ENCODE data around the gene SEC62.
"Not testable (repeated sequence)": the region's sequence is repeated elsewhere in the genome, so short reads cannot be mapped to it uniquely, and the experiment has no call there.

Gene SEC62

DNA sequence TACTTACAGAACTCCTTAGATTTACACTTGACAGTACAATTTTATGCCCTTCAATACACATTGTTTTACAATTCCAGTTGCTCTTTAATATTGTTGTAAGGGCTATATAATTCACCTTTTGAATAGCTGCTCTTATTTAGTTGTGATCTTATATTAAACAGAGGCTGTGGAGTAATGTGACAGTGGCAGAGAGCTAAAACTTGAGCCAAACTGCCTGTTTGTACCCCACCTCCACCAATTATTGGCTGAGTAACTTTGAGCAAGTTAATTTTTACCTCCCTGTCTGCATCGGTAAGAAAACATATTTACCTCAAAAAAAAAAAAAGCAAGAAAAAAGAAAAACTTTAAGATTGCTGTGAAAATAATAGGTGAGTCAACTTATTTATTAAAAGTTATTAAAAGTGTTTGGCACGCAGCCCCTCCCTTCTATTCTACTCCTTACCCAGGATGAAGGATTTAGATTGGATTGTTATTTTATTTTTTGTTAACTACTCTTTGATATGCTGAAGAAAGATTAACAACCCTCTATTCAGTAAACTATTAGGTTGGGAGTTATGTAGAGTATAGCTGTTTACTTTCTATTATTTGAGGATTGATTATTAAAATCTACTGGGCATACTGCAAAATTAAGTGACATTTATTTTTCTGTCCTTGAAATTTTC is 1.7 kb downstream of the SEC62 start:
- no peak for DNase-seq

DNA sequence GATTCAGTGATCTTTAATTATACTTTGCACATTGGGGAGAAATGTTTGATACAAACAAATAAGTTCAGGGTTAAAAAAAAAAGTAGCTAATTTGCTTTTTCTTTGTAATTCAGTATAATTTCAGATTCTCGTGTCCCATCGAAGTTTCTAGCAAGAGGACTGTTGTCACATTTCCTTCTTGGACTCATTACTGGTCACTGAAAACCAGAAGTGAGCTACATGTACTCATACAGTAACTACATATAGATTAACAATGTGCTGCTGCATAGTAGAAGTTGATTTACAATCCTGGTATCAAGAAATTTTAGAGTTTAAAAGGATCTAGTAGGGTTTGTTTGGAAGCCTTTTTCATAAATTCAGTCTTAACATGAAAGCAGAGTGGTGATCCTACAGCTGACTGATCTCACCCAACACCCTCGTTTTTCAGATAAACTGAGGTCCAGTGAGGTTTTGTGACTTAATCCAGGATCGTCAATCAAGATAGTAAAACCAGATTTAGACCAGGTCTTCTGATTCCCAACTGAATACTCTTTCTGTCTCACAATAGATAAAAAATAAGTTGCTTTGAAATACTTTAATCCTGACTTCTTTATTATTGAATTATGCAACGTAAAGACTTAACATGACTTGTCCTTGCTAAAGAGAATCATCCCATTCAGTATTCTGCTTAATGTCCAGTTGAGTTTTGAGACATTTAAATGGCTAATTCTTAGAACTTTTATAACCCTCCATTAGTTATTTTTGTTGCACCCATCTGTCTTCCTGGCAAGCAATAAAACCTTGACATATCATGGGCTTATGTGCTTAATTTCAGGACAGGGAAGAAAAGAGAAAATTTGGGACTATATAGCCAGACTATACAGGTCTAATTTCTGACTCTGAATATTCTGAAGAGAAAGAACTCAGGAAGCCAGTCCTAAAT is 2.8 kb downstream of the SEC62 start:
- DNase-seq = no peak

DNA sequence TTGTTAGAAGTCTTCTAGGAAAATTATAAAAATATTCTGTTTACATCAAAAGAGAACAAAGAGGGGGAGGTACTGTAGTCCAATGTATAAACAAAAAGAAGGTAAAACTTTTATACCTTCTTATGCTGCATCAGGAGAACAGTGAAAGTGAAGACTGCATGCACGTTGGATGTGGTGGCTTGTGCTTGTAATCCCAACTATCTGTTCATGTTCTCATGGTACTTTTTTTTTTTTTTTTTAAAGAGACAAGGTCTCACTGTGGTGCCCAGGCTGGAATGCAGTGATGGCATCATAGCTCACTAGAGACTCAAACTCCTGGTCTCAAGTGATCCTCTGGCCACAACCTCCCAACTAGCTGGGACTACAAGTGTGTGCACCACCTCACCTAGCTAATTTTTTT is 4.2 kb downstream of the SEC62 start:
- DNase-seq = no peak

DNA sequence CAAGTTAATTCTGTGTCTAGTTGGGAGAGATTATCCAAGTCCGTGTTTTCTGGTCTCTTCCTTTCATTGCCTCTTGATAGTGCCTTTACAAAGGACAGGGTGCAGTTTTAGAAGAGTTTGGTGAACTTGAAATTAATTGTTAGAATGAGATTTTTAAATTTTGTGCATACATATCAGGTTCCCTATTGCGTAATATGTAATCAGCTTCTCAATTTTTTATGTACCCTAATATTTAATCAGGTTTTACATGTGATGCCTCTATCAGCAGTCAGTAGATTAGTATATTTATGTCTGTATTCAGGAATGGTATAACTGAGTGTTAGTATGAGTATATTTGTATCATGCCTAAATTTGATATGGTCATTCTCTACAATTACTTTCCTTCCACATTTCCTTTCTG is 4.9 kb downstream of the SEC62 start:
- no peak for DNase-seq

DNA sequence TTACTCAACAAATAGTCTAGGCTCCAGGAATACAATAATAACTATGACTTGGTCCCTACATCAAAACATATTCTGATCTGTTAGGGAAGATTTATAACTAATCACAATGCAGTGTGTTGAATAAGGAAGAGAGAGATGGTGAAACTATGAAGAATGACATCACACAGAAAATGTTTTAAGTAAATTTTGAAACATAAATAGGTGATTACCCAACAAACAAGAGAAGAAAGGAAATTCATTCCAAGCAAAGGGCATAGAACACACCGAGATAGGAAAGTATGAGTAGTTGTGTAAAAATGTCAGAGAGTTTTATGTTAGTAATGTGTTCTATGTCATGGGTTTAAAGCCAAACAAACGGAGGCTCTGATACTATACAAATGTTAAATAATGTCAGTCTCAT is 13.4 kb downstream of the SEC62 start:
- no peak for DNase-seq

DNA sequence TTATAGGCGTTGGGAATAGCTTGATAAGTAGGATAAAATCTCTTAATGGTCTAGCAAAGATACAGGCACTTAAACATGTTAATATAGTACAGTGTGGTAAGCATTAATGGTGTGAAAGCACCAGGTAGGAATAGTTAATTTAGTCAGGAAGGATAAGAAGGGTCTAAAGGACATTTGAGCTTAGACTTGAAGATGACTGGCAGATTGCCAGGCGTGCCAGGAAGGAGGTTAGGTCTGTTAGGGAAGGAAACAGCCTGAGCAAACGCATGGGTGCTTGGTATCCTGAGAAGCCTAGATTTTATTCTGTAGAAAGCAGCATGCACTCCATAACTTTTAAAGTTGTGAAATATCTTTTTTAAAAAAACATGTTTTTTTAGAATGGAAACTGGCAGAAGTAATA is 17.7 kb downstream of the SEC62 start:
- DNase-seq = peak; percentile 27

DNA sequence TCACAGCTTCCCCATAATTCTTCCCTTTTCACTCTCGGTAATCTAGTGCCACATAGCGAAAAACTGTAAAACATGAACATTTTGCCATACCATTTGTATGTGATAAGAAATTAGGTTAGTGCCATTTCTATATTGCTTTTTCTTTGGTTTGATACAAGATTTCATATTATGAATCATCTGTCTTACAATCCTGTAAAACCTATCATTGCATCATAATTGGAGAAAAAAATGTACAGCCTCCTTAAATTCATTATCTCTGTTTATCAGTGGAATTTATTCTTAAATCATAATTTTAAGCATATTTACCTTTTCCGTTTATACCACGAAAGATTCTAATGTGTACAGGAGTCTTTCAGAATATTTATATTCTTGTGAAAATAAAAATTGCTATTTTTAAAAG is 23.8 kb downstream of the SEC62 start:
- DNase-seq = no peak

DNA sequence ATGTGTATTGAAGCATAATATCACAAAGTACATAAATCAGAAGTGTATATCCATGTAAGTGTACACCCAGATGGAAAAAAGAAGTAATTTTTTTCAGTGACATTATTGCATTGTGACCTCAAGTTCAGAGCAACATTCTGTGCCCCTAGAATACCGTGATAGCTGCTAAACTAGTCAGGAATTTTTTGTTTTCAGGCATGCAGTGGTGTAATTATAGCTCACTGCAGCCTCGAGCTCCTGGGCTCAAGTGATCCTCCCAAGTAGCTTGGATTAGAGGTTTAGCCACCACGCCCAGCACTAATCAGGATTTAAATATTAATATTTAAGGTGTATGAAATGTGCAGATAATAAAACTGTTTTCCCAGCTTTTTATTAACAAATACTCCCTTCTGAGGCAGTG is 25.5 kb downstream of the SEC62 start:
- peak; percentile 26 for DNase-seq

DNA sequence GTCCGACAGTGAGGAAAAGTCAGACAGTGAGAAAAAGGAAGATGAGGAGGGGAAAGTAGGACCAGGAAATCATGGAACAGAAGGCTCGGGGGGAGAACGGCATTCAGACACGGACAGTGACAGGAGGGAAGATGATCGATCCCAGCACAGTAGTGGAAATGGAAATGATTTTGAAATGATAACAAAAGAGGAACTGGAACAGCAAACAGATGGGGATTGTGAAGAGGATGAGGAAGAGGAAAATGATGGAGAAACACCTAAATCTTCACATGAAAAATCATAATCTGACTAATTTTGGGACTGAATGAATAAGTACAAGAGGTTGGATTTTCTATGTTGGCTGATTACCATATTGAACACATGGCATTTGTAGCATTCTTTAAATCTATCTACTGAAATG is 26.2 kb downstream of the SEC62 start:
- no peak for DNase-seq

DNA sequence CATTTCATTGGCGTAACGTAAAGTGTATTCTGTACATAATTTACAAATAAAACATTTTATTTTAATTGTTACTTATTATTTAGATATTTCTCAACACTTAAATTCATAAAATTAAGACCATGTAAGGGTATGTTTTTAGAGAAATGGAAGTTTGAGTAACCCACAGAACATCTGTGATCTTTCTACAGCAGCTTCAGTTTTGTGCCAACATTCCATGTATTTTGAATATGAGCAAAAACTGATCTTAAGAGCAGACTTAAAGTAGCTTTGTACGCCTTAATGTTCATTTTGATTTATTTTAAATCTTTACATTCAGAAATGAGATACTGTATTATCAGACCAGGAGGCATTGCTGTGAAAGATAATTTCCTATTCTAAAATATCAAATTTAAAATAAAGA is 27.2 kb downstream of the SEC62 start:
- DNase-seq = no peak

DNA sequence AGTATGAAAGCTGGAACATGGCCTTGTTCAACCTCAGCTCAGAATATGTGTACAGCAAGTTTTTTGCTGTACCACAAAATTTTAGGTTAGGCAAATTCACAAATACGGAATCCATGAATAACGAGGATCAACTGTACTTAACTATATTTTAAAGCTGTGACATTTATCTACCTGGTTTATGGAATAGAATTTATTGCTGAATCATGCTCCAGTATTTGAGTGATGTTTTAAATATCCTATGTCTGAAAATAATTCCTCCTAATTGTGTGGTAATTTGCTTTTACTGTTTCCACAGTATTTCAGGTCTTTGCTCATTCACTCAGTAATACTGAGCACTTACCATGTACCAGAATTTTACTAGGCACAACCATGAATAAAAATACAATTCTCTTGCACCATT is 29.5 kb downstream of the SEC62 start:
- no peak for DNase-seq

DNA sequence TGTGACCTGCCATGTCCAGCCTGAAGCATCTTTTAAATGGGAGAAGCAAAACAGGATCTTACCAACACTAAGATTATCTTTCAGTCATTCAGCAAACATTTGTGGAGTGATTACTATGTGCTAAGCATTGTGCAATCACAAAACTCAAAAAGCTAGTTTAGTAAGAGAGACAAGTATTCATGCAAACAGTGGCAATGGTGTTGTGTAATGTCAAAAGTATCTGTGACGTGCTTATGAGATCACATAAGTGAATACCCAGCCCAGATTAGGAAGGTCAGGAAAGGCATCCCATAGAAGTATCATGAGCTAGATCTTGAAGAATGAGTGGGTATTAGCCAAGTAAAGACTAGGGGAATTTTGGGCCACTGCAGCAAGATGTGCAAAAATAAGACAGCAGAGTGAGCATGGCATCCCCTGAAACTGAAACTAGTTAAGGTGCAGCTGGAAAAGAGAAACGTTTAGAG is 32.1 kb downstream of the SEC62 start:
- no peak for DNase-seq

DNA sequence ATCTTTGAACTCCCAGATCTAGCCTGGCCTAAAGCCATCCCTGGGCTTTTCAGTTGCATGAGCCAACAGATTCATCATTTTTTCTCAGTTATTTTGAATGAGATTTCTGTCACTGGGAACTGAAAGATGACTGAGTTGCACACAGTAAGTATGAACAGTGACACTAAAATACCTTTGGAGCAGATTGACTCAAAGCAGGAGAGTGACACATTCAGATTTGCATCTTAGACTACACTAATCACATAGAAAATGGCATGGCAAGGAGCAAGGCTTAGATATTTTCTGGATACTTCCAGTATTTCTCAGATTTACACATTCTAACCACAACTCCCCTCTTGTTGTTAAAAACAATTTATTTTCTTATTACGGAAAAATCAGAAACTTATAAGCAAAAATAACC is 32.8 kb downstream of the SEC62 start:
- DNase-seq = no peak

DNA sequence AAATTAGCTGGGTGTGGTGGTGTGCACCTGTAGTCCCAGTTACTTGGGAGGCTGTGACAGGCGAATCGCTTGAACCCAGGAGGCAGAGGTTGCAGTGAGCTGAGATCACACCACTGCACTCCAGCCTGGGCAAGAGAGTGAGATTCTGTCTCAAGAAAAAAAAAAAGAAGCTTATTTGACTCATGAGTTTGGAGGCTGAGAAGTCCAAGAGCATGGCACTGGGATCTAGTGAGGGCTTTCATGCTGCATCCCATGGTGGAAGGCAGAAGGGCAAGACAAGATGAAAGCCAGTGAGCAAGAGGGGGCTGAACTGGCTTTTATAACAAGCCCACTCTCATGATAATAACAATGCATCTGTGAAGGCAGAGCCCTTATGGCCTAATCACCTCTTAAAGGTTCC is 33.4 kb downstream of the SEC62 start:
- no peak for DNase-seq

DNA sequence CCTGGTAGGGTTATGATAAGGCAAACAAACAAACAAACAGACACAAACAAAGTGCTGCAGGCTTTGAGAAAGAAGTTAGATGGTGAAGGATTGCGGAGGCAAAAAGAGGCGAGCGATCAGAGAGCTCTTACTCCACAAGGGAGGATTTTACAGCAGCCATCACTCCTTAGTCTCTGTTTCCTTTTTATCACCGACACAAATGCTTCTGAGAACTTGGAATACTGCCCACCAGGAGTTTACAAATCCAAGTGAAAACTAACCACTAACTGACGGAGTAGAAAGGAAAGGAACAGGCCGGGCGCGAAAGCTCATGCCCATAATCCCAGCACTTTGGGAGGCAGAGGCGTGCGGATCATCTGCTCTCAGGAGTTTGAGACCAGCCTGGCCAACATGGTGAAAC is 35.6 kb downstream of the SEC62 start:
- DNase-seq = no peak

DNA sequence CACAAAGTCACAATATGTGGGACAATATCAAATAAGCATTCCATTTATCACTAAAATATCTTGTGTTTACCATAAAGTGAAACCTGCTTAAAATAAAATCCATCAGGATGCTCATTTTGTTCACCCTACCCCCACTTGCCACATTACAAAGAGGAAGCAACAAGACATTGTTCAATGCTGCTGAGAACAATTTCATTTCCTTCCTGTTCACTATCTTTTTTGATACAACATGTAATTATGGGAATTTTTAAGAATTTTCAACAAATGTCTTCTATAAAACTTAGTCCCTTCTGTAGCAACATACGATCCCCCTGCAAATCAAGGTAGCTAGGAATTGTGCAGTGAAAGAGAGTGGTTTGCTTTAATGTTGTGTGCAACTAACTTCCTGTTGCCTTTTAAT is 36.3 kb downstream of the SEC62 start:
- DNase-seq = no peak

DNA sequence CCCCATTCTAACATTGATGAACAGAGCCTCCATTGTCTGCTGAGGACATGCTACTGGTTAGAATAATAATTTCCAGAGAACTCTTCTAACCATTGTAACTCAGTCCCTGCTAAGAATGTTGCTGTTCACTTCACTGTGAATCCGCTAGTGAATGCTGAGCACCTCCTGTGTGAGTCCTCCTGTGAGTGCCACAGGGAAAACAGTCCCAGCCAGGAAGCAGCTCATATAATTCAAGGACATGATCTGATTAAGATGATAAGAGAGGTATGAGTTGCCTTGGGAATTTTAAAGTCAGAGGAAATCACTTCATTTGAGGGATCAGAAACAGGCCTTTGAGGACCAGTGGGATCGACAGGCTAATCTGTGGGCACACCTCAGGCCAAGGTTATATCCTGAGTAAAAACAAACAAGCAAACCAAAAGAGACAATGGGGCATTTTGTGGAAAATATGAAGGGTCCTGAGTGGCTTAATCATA is 37.3 kb downstream of the SEC62 start:
- no peak for DNase-seq

DNA sequence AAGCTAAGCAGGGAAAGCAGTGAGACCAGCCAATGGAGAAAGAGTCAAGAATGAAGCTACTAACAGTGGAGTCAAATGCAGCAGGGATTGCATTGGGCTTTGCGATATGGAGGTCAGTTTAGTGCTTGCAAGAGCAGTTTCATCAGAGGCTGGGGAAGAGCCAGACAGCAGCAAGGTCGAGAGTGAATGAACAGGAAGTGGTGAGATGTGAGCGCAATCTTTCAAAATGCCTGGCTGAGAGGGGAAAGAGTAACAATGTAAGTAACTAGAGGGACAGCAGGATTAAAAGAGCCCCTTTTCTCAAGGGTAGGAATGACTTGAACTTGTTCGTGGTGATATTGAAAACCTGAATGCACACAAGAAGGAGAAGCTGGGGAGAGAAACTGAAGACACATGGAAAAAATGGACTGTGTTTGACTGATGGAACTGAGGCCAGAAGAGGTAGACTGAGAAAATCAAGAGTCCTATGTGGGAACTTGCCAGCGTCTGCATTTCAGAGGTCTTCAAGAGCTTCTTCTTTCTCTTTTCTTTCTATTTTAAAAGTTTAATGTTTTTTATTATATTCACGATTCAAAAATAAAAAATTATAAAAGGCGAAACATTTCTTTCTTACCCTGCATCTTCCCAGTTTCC is 40.5 kb downstream of the SEC62 start:
- no peak for DNase-seq

DNA sequence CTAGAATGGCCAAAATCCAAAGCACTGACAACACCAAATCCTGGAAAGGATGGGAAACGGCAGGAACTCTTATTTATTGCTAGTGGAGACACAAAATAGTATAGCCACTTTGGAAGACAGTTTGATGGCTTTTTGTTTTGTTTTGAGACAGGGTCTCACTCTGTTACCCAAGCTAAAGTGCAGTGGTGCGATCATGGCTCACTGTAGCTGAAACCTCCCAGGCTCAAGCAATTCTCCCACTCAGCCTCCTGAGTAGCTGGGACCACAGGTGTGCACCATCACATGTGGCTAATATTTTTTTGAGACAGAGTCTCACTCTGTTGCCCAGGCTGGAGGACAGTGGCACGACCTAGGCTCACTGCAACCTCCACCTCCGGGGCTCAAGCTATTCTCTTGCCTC is 43.9 kb downstream of the SEC62 start:
- no peak for DNase-seq

DNA sequence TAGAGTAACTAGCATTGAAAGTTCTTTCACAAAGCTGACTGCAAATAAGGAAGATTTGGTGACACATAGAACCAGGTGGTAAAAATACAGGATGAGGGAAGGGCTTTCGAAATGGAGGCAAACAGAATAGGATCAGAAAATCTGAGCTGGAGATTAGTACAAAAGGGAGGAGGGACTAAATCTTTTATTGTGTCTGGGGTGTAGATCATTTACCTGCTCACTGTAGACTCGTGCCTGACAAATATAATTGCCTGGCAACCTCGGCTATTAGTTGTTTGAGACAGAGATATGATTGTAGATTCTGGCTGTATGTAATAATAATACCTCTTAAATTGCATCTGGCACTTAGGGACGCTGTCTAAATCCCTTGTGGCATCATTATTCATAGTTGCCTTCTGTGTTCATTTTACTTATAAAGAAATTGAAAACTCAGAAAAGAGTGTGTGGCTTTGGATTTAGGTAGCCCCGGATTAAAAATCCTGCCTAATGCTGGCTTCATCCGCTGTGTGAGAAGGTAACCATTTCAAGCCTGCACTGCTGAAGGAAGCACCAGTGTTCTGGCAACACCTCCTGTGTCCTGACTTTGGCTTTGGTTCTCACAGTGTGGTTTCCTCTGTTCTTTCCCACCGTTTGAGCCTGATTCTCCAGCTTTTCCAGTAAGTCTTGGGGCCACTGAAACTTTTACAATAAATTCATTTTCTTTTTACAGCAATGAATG is 46.2 kb downstream of the SEC62 start:
- DNase-seq = peak; percentile 84

DNA sequence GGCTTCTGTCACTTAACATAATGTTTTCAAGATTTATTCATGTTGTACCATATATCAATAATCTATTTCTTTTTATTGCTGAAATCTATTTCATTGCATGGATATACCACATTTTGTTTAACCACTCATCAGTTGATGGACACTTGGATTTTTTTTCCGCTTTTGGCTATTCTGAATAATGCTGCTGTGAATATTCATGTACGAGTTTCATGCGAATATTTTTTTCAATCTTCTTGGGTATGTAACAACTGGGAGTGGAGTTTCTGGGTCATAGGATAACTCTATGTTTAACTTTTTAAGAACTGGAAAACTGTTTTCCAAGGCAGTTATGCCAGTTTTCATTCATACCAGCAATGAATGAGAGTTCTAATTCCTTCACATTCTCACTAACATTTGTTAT is 49.5 kb downstream of the SEC62 start:
- no peak for DNase-seq

DNA sequence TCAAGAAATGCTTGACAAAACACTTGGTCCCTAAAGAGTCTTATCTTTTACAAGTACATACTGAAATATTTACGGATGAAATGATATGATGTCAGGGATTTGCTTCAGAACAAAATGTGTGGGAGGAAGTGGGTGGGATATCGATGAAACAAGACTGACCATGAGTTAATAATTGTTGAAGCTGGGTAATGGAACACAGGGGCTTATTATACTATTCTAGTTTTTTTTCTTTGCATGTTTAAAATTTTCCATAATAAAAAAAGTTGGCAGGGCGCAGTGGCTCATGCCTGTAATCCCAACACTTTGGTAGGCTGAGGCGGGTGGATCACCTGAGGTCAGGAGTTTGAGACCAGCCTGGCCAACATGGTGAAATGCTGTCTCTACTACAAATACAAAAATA is 52.7 kb downstream of the SEC62 start:
- DNase-seq = not testable (repeated sequence)

DNA sequence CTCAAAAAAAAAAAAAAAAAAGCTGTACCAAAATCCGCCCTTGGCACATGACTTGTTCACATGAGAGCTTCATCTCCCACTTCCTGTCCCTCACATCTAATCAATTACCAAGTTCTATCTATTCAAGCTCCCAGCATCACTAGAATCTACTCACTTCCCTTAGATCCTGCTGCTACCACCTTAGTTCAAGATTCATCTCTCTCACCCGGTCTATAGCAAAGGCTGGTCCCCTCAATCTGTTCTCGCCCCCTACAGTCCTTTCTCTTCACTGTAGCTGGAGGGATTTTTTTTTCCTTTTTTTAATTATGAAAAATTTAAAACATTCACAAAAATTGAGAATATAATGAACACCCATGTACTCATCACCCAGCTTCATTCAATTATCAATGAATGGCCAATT is 54.5 kb downstream of the SEC62 start:
- no peak for DNase-seq

Data from NCI-H82 (cell line).